Stomach smooth muscle (tissue), 2 donors: ENCODE measurements around the gene PCSK6.
"Not testable (repeated sequence)": the region's sequence is repeated elsewhere in the genome, so short reads cannot be mapped to it uniquely, and the experiment has no call there.

Experiments
- H3K27ac ChIP-seq: one replicate; pipeline ENCODE4 v1.7.0; 2013; ENCODE audit warnings: mild to moderate bottlenecking, low read length, inconsistent platforms
- H3K27me3 ChIP-seq, 2 donors: one replicate each; pipeline ENCODE4 v1.7.0; 2013; ENCODE audit warnings: low read length in 2 of 2; ENCODE audit not compliant: insufficient read depth in 2 of 2, control insufficient read depth in 1 of 2
- H3K36me3 ChIP-seq, 2 donors: one replicate each; pipeline ENCODE4 v1.7.0; 2013; ENCODE audit warnings: low read length in 2 of 2; ENCODE audit not compliant: control insufficient read depth in 2 of 2, insufficient read depth in 2 of 2
- H3K4me1 ChIP-seq: one replicate; pipeline ENCODE4 v1.7.0; 2013; ENCODE audit warnings: low read length; ENCODE audit not compliant: control insufficient read depth, insufficient read depth
- H3K4me3 ChIP-seq, 2 donors: one replicate each; pipeline ENCODE4 v1.7.0; 2013; ENCODE audit warnings: low read length in 2 of 2
- H3K9ac ChIP-seq, 2 donors: one replicate each; pipeline ENCODE4 v1.7.0; 2013; ENCODE audit warnings: low read length in 2 of 2, mild to moderate bottlenecking in 1 of 2
- H3K9me3 ChIP-seq, 2 donors: one replicate each; pipeline ENCODE4 v1.7.0; 2013; ENCODE audit warnings: low read length in 2 of 2; ENCODE audit not compliant: control insufficient read depth in 2 of 2
- donor health status: healthy.
- donor health status: Pancreatic carcinoma.

Gene PCSK6

GRCh38 chr15:101470548-101471239 lies 18.8 kb downstream of the PCSK6 start:
- Histone ChIP-seq H3K27me3 (no peaks in the 10 kb centered on the region), H3K4me3 (no peak overlapping the region), H3K4me1 (peaks cover 2% of the 10 kb centered on the region), H3K27ac (no peak overlapping the region), H3K9ac (no peak overlapping the region), H3K9me3 (peaks cover 0 to 4% of the 10 kb centered on the region in 2 donors), H3K36me3 (no peaks in the 10 kb centered on the region)

- Histone ChIP-seq H3K4me1 (peaks cover 2% of the 10 kb centered on the region), H3K9ac (no peak overlapping the region), H3K4me3 (peak overlapping the region in 1 of 2 donors; percentile 23)
Measured at GRCh38 chr15:101469520-101470288, 19.8 kb downstream of the PCSK6 start.

GRCh38 chr15:101466188-101466587 lies 23.3 kb downstream of the PCSK6 start:
- H3K4me1 ChIP-seq: peaks cover 4% of the 10 kb centered on the region
- peaks cover 0 to 4% of the 10 kb centered on the region in 2 donors for H3K9me3 ChIP-seq
- H3K27me3 ChIP-seq: no peaks in the 10 kb centered on the region
- H3K4me3 ChIP-seq: no peak overlapping the region
- H3K9ac ChIP-seq: no peak overlapping the region
- no peak overlapping the region for H3K27ac ChIP-seq
- H3K36me3 ChIP-seq: no peaks in the 10 kb centered on the region

More at GRCh38 chr15:101469520-101470288, 19.8 kb downstream of the PCSK6 start:
- peaks cover 0 to 4% of the 10 kb centered on the region in 2 donors for H3K9me3 ChIP-seq
- H3K27ac ChIP-seq: peak overlapping the region; percentile 6
- H3K36me3 ChIP-seq: no peaks in the 10 kb centered on the region
- H3K27me3 ChIP-seq: no peaks in the 10 kb centered on the region

GRCh38 chr15:101464999-101465669 lies 24.4 kb downstream of the PCSK6 start:
- Histone ChIP-seq H3K27ac (no peak overlapping the region), H3K4me1 (peaks cover 4% of the 10 kb centered on the region), H3K4me3 (no peak overlapping the region), H3K36me3 (no peaks in the 10 kb centered on the region), H3K27me3 (no peaks in the 10 kb centered on the region), H3K9ac (no peak overlapping the region), H3K9me3 (peaks cover 0 to 4% of the 10 kb centered on the region in 2 donors)

GRCh38 chr15:101464256-101464998 lies 25.1 kb downstream of the PCSK6 start:
- H3K9ac ChIP-seq: no peak overlapping the region
- H3K9me3 ChIP-seq: peaks cover 0 to 4% of the 10 kb centered on the region in 2 donors
- H3K4me1 ChIP-seq: peaks cover 4% of the 10 kb centered on the region
- H3K27me3 ChIP-seq: no peaks in the 10 kb centered on the region
- no peak overlapping the region for H3K4me3 ChIP-seq
- H3K27ac ChIP-seq: no peak overlapping the region
- no peaks in the 10 kb centered on the region for H3K36me3 ChIP-seq

GRCh38 chr15:101463696-101464095 lies 25.8 kb downstream of the PCSK6 start:
- H3K36me3 ChIP-seq, H3K27ac ChIP-seq, H3K27me3 ChIP-seq, H3K4me3 ChIP-seq, H3K9me3 ChIP-seq, H3K9ac ChIP-seq, H3K4me1 ChIP-seq: not testable (repeated sequence)

GRCh38 chr15:101463270-101463669 lies 26.2 kb downstream of the PCSK6 start:
- no peak overlapping the region for H3K9ac ChIP-seq
- H3K27ac ChIP-seq: no peak overlapping the region
- H3K4me1 ChIP-seq: peaks cover 10% of the 10 kb centered on the region
- no peaks in the 10 kb centered on the region for H3K36me3 ChIP-seq
- no peak overlapping the region for H3K4me3 ChIP-seq
- H3K27me3 ChIP-seq: no peaks in the 10 kb centered on the region
- H3K9me3 ChIP-seq: peaks cover 0 to 4% of the 10 kb centered on the region in 2 donors

GRCh38 chr15:101461097-101461496 lies 28.4 kb downstream of the PCSK6 start:
- no peak overlapping the region for H3K27ac ChIP-seq

GRCh38 chr15:101459579-101460300 lies 29.8 kb downstream of the PCSK6 start:
- no peak overlapping the region for H3K4me3 ChIP-seq

More at GRCh38 chr15:101461097-101461496, 28.4 kb downstream of the PCSK6 start:
- Histone ChIP-seq H3K9ac (no peak overlapping the region), H3K36me3 (no peaks in the 10 kb centered on the region), H3K4me3 (no peak overlapping the region), H3K9me3 (peaks cover 0 to 1% of the 10 kb centered on the region in 2 donors), H3K4me1 (peaks cover 8% of the 10 kb centered on the region), H3K27me3 (no peaks in the 10 kb centered on the region)

More at GRCh38 chr15:101459579-101460300, 29.8 kb downstream of the PCSK6 start:
- no peak overlapping the region for H3K9ac ChIP-seq
- no peaks in the 10 kb centered on the region for H3K36me3 ChIP-seq
- no peaks in the 10 kb centered on the region for H3K27me3 ChIP-seq
- H3K9me3 ChIP-seq: no peaks in the 10 kb centered on the region
- H3K4me1 ChIP-seq: peaks cover 8% of the 10 kb centered on the region
- H3K27ac ChIP-seq: no peak overlapping the region
